HUDEP-2 (cell line): ENCODE measurements around the gene TRPC6.
A peak's percentile ranks its signal among the peaks of the same experiment; 100 is the strongest.
"Not testable (repeated sequence)": the region's sequence is repeated elsewhere in the genome, so short reads cannot be mapped to it uniquely, and the experiment has no call there.

Experiments used
- DNase-seq, 76 experiments: peaks; one replicate each; lab custom pipeline; 2025; ENCODE audit not compliant: unreplicated experiment in 76 of 76; lab: John Stamatoyannopoulos, UW

The TRPC6 gene

DNA sequence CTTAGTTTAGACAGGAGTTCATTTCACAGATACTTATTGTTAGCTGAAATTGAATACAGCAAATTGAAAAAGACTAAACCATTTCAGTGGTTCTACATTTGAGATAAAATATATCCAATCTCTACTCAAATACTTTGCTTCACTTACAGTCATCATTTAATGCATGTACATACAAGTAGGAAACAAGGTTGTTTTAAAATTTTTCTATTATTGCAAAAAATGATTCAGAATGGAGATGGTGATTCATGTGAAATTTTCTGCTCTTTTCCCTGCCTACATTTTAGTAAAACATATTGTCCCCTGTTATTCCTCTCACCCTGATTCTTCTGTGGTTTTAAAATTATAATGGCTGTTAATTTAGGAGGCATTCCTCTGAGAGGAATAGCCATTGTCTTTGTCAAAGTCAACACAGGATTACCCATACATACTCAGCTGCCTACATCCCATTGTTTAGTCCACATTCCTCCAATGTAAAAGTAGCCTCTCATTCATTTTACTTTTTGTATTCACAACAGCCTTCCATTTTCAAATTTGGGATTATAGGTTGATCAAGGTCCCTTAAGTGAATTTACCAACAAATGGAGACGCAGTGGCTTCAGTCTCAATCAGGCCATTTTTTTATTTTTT is 60.1 kb downstream of the TRPC6 start:
- DNase-seq = no peak

DNA sequence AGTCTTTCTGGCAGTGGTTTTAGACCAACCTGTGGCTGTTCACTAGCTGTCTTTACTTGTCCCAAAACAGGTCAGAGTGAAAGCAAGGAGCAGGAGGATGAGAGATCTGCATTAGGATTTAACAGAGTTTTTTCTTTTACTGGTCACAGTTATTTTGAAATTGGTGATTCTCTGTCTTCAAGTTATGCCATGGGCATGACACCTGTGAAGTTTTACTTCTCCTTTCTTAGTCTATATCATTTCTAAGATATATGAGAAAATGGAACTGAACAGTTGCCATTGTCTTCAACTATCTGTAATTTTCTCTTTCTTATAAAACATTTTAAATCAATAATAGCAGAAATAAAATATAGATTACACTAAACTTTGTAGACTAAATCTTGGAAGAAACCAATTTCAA is 60.6 kb downstream of the TRPC6 start:
- DNase-seq = no peak

GRCh38 chr11:101521821-101522220 is 62.0 kb downstream of the TRPC6 start:
- no peak for DNase-seq

DNA sequence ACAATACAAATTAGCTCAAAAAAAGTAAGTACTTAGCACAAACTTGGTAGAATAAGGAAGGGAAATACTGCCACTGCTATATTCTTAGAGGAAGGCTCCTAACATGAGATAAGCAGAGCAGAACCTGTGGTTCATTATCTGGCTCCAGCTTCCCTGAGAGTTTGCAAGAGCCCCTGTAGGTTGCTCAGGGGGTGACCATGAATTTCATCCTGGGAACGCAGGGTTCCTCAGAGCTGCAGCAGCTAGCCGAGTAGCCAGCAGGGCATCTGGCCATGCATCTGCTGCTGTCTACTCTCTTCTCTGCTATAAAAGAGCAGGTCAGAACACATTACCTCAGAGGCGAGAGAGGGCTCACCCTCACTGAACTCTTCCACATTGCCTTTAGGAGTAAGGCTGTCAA is 67.3 kb downstream of the TRPC6 start:
- peak in 6 of 76 experiments; percentile 1 to 60 (median 18) for DNase-seq

- DNase-seq = no peak
Observed at GRCh38 chr11:101511065-101511464, 72.7 kb downstream of the TRPC6 start.

DNA sequence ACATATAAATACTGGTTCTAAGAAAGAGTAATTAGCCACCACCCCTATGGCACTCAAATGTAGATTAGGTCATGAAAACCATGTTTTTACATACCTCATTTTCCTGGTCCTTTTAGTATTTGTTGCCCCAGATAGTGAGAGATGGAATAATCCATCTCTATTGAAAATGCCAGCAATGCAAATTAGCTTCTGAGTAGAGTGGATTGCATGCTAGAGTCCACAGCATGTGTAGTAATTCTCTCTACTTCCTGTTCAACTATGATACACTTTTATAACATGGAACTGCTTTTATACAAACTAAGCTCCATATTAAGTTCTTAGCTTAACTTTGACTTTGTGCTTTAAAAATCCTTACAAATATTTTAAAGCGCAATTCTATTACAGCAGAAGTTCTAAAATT is 73.2 kb downstream of the TRPC6 start:
- DNase-seq = no peak

- no peak for DNase-seq
Observed at GRCh38 chr11:101509922-101510321, 73.9 kb downstream of the TRPC6 start.

DNA sequence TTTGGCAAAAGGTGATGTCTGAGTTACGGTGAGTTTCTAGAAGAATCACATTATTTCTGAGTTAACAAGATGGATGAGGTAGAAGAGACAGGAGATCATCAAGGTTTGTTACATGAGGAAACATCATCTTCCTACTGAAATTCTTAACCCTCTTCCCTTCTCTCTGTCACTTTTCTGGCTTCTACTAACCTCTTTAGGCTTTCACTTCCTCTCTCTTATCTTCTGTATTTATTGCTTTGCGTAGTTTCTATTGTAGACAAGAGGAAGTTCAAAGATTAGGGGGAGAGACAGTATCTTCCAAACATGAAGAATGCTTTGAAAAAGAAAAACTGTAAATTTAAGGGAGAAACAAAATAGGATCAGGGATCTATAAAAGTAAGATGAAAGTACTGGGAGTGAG is 75.4 kb downstream of the TRPC6 start:
- no peak for DNase-seq

GRCh38 chr11:101498891-101499290 is 84.9 kb downstream of the TRPC6 start:
- DNase-seq = no peak

DNA sequence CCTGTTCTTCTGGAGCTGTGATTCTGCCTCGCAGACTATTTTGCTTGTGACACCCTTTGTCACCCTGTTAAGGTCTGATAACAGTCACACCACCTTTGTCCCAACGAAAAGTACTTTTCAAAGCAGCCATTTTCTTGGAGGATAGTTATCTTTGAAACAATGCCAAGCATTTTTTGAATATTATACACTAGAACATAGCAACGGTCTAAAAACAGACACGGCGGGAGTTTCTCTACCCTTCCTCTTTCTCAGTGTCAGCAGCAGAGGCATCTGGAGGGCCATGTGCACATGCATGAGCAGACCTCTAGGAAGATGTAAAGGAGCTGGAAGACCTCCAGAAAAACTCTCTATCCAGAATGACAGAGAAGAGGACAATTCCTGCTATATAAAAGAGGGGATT is 86.5 kb downstream of the TRPC6 start:
- peak in 29 of 76 experiments; percentile 0 to 91 (median 30) for DNase-seq

DNA sequence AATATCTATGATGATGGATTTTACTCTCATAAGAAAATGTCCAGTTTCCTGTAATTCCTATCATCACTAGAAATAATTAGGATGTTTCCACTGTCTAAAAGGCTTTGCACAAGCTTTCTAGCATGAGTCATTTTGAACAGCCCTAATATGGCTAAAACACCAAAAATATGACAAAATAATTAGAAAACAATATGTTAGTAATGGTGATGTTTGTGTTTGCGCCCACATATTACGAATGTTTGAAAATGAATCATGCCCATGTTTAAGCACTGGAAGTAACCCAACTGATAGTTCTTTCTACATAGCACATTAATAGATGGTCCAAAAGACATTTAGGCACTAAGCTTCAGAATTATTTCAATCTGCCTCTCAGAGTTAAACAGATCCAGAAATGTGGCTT is 96.0 kb downstream of the TRPC6 start:
- no peak for DNase-seq

- no peak for DNase-seq
Observed at GRCh38 chr11:101482556-101483124, 101.2 kb downstream of the TRPC6 start.

DNA sequence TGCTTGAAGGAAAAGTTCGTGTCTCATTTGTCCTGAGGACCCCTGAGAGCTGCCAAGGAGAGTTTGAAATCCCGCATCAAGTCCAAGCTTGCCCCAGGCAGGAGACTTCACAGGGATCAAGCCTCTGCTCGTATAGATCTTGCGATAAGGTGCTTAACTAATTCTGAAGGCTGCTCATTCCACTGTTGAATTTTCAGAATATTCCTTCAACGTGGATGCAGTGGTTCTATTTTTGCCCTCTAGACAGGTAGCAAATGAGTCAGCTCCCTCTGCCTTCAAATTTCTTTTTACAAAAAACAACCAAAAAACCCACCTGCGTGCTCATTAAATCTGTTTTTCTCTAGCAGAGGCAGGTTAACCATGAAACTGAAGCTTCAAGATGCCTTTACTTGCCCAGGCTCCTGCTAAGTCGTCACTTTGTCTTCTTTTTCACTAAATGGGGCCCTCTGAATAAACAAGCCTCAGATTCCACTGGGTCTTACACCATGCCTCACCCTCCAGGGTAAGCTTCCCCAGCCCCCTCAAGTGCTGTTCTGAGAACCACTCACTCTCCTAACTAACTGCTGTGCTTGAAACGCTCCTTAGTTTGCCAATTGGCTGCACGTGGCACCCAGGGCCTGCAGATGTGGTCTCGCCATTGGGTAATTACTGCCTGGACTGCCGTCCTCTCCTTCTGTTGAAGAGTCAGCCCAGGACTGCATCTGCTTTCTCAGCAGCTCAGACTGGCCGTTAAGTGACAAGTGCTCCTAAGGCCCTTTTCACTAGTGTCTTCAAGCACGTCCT is 105.0 kb downstream of the TRPC6 start:
- no peak for DNase-seq

GRCh38 chr11:101477926-101478325 is 105.9 kb downstream of the TRPC6 start:
- DNase-seq = no peak

GRCh38 chr11:101476191-101476590 is 107.6 kb downstream of the TRPC6 start:
- DNase-seq = no peak

GRCh38 chr11:101475699-101476098 is 108.1 kb downstream of the TRPC6 start:
- DNase-seq = no peak

- DNase-seq = no peak
Observed at GRCh38 chr11:101474666-101475065, 109.1 kb downstream of the TRPC6 start.

- no peak for DNase-seq
Observed at GRCh38 chr11:101470881-101471520, 112.8 kb downstream of the TRPC6 start.

DNA sequence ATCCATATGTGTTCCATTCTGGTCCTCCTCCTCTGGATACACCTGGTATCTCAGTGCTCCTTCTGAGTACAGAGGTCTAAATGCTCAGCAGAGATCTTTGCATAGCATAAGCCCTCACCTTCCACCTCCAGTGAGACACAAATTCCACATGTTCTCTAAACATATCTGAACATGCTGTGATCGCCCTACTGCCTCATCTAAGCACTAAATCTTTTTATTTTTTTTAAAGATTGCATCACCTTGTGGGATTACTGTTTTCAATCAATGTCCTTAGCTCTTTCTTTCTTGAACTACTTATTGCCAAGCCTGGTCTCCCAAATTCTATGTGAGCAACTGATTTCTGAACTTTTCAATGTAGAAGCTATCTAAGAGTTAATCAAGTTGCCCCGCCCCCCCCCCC is 113.4 kb downstream of the TRPC6 start:
- no peak for DNase-seq

- no peak for DNase-seq
Observed at GRCh38 chr11:101466352-101466751, 117.5 kb downstream of the TRPC6 start.

DNA sequence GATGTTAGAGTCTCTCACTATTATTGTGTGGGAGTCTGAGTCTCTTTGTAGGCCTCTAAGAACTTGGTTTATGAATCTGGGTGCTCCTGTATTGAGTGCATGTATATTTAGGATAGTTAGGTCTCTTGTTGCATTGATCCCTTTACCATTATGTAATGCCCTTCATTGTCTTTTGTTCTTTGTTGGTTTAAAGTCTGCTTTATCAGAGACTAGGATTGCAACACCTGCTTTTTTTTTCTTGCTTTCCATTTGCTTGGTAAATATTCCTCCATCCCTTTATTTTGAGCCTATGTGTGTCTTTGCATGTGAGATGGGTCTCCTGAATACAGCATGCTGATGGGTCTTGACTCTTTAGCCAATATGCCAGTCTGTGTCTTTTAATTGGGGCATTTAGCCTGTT is 119.4 kb downstream of the TRPC6 start:
- DNase-seq = not testable (repeated sequence)

DNA sequence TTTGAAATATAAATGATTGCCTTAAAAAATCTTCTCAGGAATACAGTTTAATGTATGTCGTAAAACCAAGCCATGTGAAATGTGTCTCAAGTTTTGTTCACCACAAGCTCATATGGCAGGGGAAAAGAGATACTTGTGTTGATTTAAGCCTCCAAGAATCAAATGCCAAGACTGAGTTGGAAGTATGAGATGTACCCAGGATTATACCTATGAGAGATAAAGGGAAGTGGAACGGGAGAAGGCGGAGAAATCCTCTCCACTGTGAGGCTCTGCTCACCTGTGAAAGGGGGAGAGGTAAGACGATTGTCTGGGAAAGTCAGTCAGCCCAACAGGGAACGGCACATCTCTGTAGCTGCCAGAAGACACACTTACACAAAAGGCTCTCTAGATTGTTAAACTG is 124.8 kb downstream of the TRPC6 start:
- no peak for DNase-seq
